Bronchial epithelial cell (primary cell): ENCODE data around the gene SLCO3A1. TPM values are rescaled to one million over a fixed set of nuclear protein-coding genes. Genes with fewer than 3 reads are reported as not detected.
"Not testable (repeated sequence)": the region's sequence is repeated elsewhere in the genome, so short reads cannot be mapped to it uniquely, and the experiment has no call there.

ENCODE experiments used
- DNase-seq: peaks from one replicate; pipeline ENCODE4 v3.0.0-alpha.2; 2010; ENCODE audit warnings: low read depth
- FAIRE-seq: peaks from 2 replicates; lab custom pipeline; 2011; peaks lifted over from hg19 to GRCh38; lab: Jason Lieb, UNC
- H3K27me3 ChIP-seq: 2 replicates; pipeline ENCODE4 v1.5.1; 2011; ENCODE audit warnings: low read length; ENCODE audit not compliant: control insufficient read depth, insufficient read depth
- H3K36me3 ChIP-seq: 2 replicates; pipeline ENCODE4 v1.5.1; 2011; ENCODE audit warnings: low read length; ENCODE audit not compliant: control insufficient read depth, insufficient read depth
- H3K4me3 ChIP-seq: 2 replicates; pipeline ENCODE4 v1.5.1; 2011; ENCODE audit warnings: mild to moderate bottlenecking, low read depth, low read length, control low read depth
- CTCF ChIP-seq: IDR thresholded peaks from 2 replicates; pipeline ENCODE4 v1.5.1; 2011; ENCODE audit warnings: mild to moderate bottlenecking, moderate library complexity, low read length, control low read depth, inconsistent platforms; ENCODE audit not compliant: insufficient read depth, severe bottlenecking
- total RNA-seq: library from RNA; depleted of rRNA; stranded (reverse); fragments of >200 nt; gene quantifications from 2 replicates; pipeline ENCODE4 v1.2.1, GENCODE V29; 2014

Gene SLCO3A1
- total RNA-seq, 1 donor from 2014 or later: 4.5 TPM

- H3K27me3 ChIP-seq: no peaks in the 10 kb centered on the region
- H3K36me3 ChIP-seq: no peaks in the 10 kb centered on the region
- no peak overlapping the region for H3K4me3 ChIP-seq
- FAIRE-seq (no peak), DNase-seq (no peak)
- no peak for TF ChIP-seq CTCF
Observed at GRCh38 chr15:92195241-92195640, 341.7 kb downstream of the SLCO3A1 start.

GRCh38 chr15:92196342-92196741 lies 342.8 kb downstream of the SLCO3A1 start:
- H3K27me3 ChIP-seq: no peaks in the 10 kb centered on the region
- FAIRE-seq (no peak), DNase-seq (no peak)
- H3K4me3 ChIP-seq: no peak overlapping the region
- no peaks in the 10 kb centered on the region for H3K36me3 ChIP-seq
- TF ChIP-seq CTCF: no peak

- H3K4me3 ChIP-seq: no peak overlapping the region
- DNase-seq (no peak), FAIRE-seq (no peak)
- no peak for TF ChIP-seq CTCF
- H3K36me3 ChIP-seq: no peaks in the 10 kb centered on the region
- no peaks in the 10 kb centered on the region for H3K27me3 ChIP-seq
Observed at GRCh38 chr15:92197746-92198145, 344.2 kb downstream of the SLCO3A1 start.

- TF ChIP-seq CTCF: no peak
- DNase-seq (no peak), FAIRE-seq (no peak)
- Histone ChIP-seq H3K4me3 (no peak overlapping the region), H3K36me3 (no peaks in the 10 kb centered on the region), H3K27me3 (no peaks in the 10 kb centered on the region)
Observed at GRCh38 chr15:92200891-92201290, 347.4 kb downstream of the SLCO3A1 start.

- Histone ChIP-seq H3K4me3 (no peak overlapping the region), H3K27me3 (no peaks in the 10 kb centered on the region), H3K36me3 (no peaks in the 10 kb centered on the region)
- TF ChIP-seq CTCF: peak; percentile 46
- peak; percentile 7 for DNase-seq
- peak; percentile 36 for FAIRE-seq
Observed at GRCh38 chr15:92205255-92205739, 351.8 kb downstream of the SLCO3A1 start.

- H3K36me3 ChIP-seq, FAIRE-seq, H3K27me3 ChIP-seq, DNase-seq, H3K4me3 ChIP-seq: not testable (repeated sequence)
Observed at GRCh38 chr15:92207601-92208000, 354.1 kb downstream of the SLCO3A1 start.
